Tibial nerve (tissue), 4 donors: ENCODE data around the gene PCDHGA2. TPM values are rescaled to one million over a fixed set of nuclear protein-coding genes. Genes with fewer than 3 reads are reported as not detected.

Experiments used
- DNase-seq, 2 donors: peaks; one replicate each; pipeline ENCODE4 v3.0.0-alpha.2; 2019; ENCODE audit warnings: low spot score in 2 of 2
- H3K27ac ChIP-seq, 4 donors: fragments of 200-600 bp; sonication (generic) in 3 of 4; one replicate each; pipeline ENCODE4 v1.5.1; 2017 to 2019; ENCODE audit warnings: mild to moderate bottlenecking in 1 of 4
- H3K27me3 ChIP-seq, 2 donors: fragments of 200-600 bp; sonication (generic) in 1 of 2; one replicate each; pipeline versions ENCODE4 v1.5.1 to v1.6.0; 2017 to 2019
- H3K36me3 ChIP-seq, 3 donors: fragments of 200-600 bp; sonication (generic); one replicate each; pipeline ENCODE4 v1.5.1; 2018 to 2019
- H3K4me1 ChIP-seq, 4 donors: fragments of 200-600 bp; sonication (generic) in 3 of 4; one replicate each; pipeline ENCODE4 v1.5.1; 2017 to 2019
- H3K4me3 ChIP-seq, 4 donors: fragments of 200-600 bp; sonication (generic) in 3 of 4; one replicate each; pipeline ENCODE4 v1.5.1; 2017 to 2019; ENCODE audit warnings: mild to moderate bottlenecking in 1 of 4, moderate library complexity in 1 of 4
- H3K9me3 ChIP-seq, 4 donors: fragments of 200-600 bp; sonication (generic) in 3 of 4; one replicate each; pipeline ENCODE4 v1.5.1; 2017 to 2019
- CTCF ChIP-seq, 5 experiments: fragments of 200-600 bp in 3 of 5; fragments of 450-650 bp in 2 of 5; sonication (generic) in 3 of 5; IDR thresholded peaks; one replicate each; pipeline ENCODE4 v1.5.1; 2016 to 2019; ENCODE audit warnings: antibody characterized with exemption in 5 of 5, mild to moderate bottlenecking in 3 of 5, moderate library complexity in 2 of 5
- EP300 ChIP-seq, 2 donors: sonication (generic); formaldehyde crosslinking; IDR thresholded peaks; one replicate each; pipeline ENCODE4 v1.6.1; 2017; ENCODE audit warnings: antibody characterized with exemption in 2 of 2, mild to moderate bottlenecking in 1 of 2
- POLR2A ChIP-seq, 2 donors: fragments of 450-650 bp; IDR thresholded peaks; one replicate each; pipeline ENCODE4 v1.6.1; 2017; ENCODE audit warnings: antibody characterized with exemption in 2 of 2, mild to moderate bottlenecking in 2 of 2, moderate library complexity in 2 of 2
- WGBS, 2 donors: methylation state at CpG; one replicate each; pipeline ENCODE4 v1.1.5; 2018; 5-methylcytosine and 5-hydroxymethylcytosine counted together
- total RNA-seq, 4 donors: library from RNA; depleted of rRNA; stranded (reverse); fragments of >200 nt; gene quantifications; one replicate each; pipeline ENCODE4 v1.1.0, GENCODE V29; 2016

Gene PCDHGA2
- total RNA-seq, 4 donors from 2014 or later: 9.6 to 20.4 (median 12.7) TPM

GRCh38 chr5:141366016-141366896, 27.7 kb downstream of the PCDHGA2 start:
- Histone ChIP-seq H3K9me3 (peaks cover 0 to 99% (median 45%) of the 10 kb centered on the region in 4 donors), H3K4me3 (no peak overlapping the region), H3K27ac (no peak overlapping the region), H3K4me1 (no peaks in the 10 kb centered on the region), H3K27me3 (no peaks in the 10 kb centered on the region), H3K36me3 (peaks cover 0 to 25% (median 0%) of the 10 kb centered on the region in 3 donors)
- TF ChIP-seq EP300 (IDR thresholded peaks at IDR 0.05) (no peak), CTCF (IDR thresholded peaks at IDR 0.05) (no peak), POLR2A (IDR thresholded peaks at IDR 0.05) (no peak)
- WGBS, 2 donors: 39 to 43% methylated on average over 35 to 46 of the region's 46 CpGs
- no peak for DNase-seq

- DNase-seq: no peak
- TF ChIP-seq POLR2A (IDR thresholded peaks at IDR 0.05): no peak
- peak in 2 of 5 experiments; percentile 13 to 15 for TF ChIP-seq CTCF (IDR thresholded peaks at IDR 0.05)
- no peak for TF ChIP-seq EP300 (IDR thresholded peaks at IDR 0.05)
Measured at GRCh38 chr5:141369994-141370848, 31.7 kb downstream of the PCDHGA2 start, which contains the start of gene PCDHGB3. Gene PCDHGB3 (plus strand): TSS chr5:141370242. CDS start chr5:141370395, 153 bp downstream.

GRCh38 chr5:141371572-141372475, 33.3 kb downstream of the PCDHGA2 start:
- H3K4me3 ChIP-seq: no peak overlapping the region
- 41 to 42% methylated on average over 39 to 58 of the region's 69 CpGs for WGBS, 2 donors
- peaks cover 0 to 99% (median 44%) of the 10 kb centered on the region in 4 donors for H3K9me3 ChIP-seq
- DNase-seq: no peak
- no peak overlapping the region for H3K27ac ChIP-seq
- TF ChIP-seq CTCF (IDR thresholded peaks at IDR 0.05): no peak
- no peak for TF ChIP-seq EP300 (IDR thresholded peaks at IDR 0.05)
- no peak for TF ChIP-seq POLR2A (IDR thresholded peaks at IDR 0.05)
- H3K4me1 ChIP-seq: no peaks in the 10 kb centered on the region
- peaks cover 0 to 29% (median 0%) of the 10 kb centered on the region in 3 donors for H3K36me3 ChIP-seq
- no peaks in the 10 kb centered on the region for H3K27me3 ChIP-seq

More at GRCh38 chr5:141369994-141370848, 31.7 kb downstream of the PCDHGA2 start, which contains the start of gene PCDHGB3:
- Histone ChIP-seq H3K4me1 (no peaks in the 10 kb centered on the region), H3K27me3 (no peaks in the 10 kb centered on the region), H3K9me3 (peaks cover 0 to 100% (median 45%) of the 10 kb centered on the region in 4 donors), H3K36me3 (peaks cover 0 to 23% (median 0%) of the 10 kb centered on the region in 3 donors), H3K27ac (no peak within 1 kb of the TSS), H3K4me3 (peak within 1 kb of the TSS in 2 of 4 donors; percentile 8 to 34)
- 17 to 26% methylated on average over 32 of the region's 32 CpGs for WGBS, 2 donors

GRCh38 chr5:141373673-141374317, 35.2 kb downstream of the PCDHGA2 start, which contains the start of gene PCDHGA6:
Gene PCDHGA6 (plus strand): TSS chr5:141373891. CDS start chr5:141374084, 193 bp downstream.
- 15 to 23% methylated on average over 24 to 27 of the region's 27 CpGs for WGBS, 2 donors

More at GRCh38 chr5:141373673-141374317, 35.2 kb downstream of the PCDHGA2 start, which contains the start of gene PCDHGA6:
- DNase-seq: no peak
- no peaks in the 10 kb centered on the region for H3K27me3 ChIP-seq
- H3K36me3 ChIP-seq: peaks cover 0 to 32% (median 0%) of the 10 kb centered on the region in 3 donors
- no peak for TF ChIP-seq POLR2A (IDR thresholded peaks at IDR 0.05)
- peak in 1 of 5 experiments; percentile 22 for TF ChIP-seq CTCF (IDR thresholded peaks at IDR 0.05)
- TF ChIP-seq EP300 (IDR thresholded peaks at IDR 0.05): no peak
- peaks cover 0 to 99% (median 49%) of the 10 kb centered on the region in 4 donors for H3K9me3 ChIP-seq
- H3K4me3 ChIP-seq: peak within 1 kb of the TSS in 2 of 4 donors; percentile 3 to 29
- H3K27ac ChIP-seq: no peak within 1 kb of the TSS
- H3K4me1 ChIP-seq: no peaks in the 10 kb centered on the region
